ENCODE data around the gene ADCY5. TPM values are rescaled to one million over a fixed set of nuclear protein-coding genes. Genes with fewer than 3 reads are reported as not detected.
A peak's percentile ranks its signal among the peaks of the same experiment; 100 is the strongest.

The ADCY5 gene
- polyA plus RNA-seq, 2 of the 4 experiments (the other 2 are of a cell fraction): 0.57 to 0.68 TPM

DNA sequence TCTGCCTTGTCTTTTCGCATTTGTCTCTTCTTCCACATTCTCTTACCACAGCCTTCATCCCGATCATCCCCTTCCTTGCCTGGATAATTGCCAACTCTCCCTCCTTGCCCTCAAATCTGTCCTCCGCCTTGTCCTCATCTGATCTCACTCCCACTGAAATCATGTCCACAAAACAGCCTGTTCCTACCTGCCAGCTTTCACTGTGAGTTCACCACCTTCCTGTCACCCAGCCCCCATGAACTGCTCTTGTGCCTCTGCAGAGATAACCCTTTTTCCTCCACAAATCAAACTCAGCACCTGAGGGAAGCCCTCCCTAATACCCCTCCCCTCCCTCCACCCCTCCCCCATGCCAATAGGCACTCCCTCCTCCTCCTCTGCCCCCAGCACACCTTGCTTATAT, 4.8 kb upstream of the ADCY5 start:
- Histone ChIP-seq H3K4me2 (no peak overlapping the region), H3K9me3 (no peaks in the 10 kb centered on the region), H3K4me1 (no peaks in the 10 kb centered on the region; the same call in 2 of the 3 replicates), H3K27ac (no peak overlapping the region), H3K4me3 (no peak overlapping the region)
- ChIA-PET CTCF (interaction anchor here (0.9 to 1.0 kb wide), 2 partner anchors 9 to 64 kb away, joined by 3 to 4 read pairs; no protein-coding TSS in a partner anchor), POLR2A (no interaction called here)
- DNase-seq (ENCODE audit: low read depth in 1 of 2, low spot score in 1 of 2) (no peak), ATAC-seq (no peak), FAIRE-seq (no peak)
- 44% methylated on average over 3 of the region's 3 CpGs for WGBS (ENCODE audit: missing lambda C conversion rate)
- TF ChIP-seq, protein P1, sequence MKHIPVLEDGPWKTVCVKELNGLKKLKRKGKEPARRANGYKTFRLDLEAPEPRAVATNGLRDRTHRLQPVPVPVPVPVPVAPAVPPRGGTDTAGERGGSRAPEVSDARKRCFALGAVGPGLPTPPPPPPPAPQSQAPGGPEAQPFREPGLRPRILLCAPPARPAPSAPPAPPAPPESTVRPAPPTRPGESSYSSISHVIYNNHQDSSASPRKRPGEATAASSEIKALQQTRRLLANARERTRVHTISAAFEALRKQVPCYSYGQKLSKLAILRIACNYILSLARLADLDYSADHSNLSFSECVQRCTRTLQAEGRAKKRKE (CRISPR knock-in tag; IDR thresholded peaks at IDR 0.05; ENCODE audit: low read depth): no peak
- no peak for TF ChIP-seq KDM1A (IDR thresholded peaks at IDR 0.05; ENCODE audit: low read depth)
- no peak for TF ChIP-seq CHD4 (IDR thresholded peaks at IDR 0.05; ENCODE audit: borderline replicate concordance)
- TF ChIP-seq PHF8 (IDR thresholded peaks at IDR 0.05; ENCODE audit: borderline replicate concordance, low read depth): no peak

DNA sequence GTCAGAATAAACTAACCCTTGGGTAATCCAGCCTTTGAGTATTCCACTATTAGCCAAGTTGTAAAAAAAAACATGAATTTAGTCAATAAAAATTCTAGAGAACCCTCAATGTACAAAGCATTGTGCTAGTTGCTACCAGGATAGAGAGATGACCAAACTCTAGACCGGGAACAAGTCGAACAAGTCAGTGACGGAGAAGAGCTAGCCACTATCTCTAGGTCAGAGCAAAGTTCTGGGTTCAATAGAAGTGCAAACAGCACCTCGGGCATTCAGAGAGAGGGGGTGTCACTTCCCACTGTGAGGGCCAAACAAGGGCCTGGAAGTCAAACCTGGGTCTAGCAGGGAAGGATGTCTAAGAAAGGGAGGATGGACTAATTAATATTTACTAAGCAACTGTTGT, 2.3 kb upstream of the ADCY5 start:
- CTCF ChIA-PET: interaction anchor here (1.3 kb wide), 1 partner anchor 9 kb away, joined by 3 read pairs; no protein-coding TSS in a partner anchor
- Histone ChIP-seq H3K4me3 (no peak overlapping the region), H3K4me1 (peaks cover 4% of the 10 kb centered on the region; the same call in 1 of the 3 replicates), H3K4me2 (no peak overlapping the region), H3K9me3 (no peaks in the 10 kb centered on the region), H3K27ac (no peak overlapping the region)
- TF ChIP-seq KDM5A (IDR thresholded peaks at IDR 0.05): no peak
- TF ChIP-seq, protein P2, sequence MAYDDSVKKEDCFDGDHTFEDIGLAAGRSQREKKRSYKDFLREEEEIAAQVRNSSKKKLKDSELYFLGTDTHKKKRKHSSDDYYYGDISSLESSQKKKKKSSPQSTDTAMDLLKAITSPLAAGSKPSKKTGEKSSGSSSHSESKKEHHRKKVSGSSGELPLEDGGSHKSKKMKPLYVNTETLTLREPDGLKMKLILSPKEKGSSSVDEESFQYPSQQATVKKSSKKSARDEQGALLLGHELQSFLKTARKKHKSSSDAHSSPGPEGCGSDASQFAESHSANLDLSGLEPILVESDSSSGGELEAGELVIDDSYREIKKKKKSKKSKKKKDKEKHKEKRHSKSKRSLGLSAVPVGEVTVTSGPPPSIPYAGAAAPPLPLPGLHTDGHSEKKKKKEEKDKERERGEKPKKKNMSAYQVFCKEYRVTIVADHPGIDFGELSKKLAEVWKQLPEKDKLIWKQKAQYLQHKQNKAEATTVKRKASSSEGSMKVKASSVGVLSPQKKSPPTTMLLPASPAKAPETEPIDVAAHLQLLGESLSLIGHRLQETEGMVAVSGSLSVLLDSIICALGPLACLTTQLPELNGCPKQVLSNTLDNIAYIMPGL (CRISPR knock-in tag; IDR thresholded peaks at IDR 0.05; ENCODE audit: borderline replicate concordance): no peak
- no peak for TF ChIP-seq FOSB (CRISPR knock-in tag; IDR thresholded peaks at IDR 0.05)
- no peak for TF ChIP-seq CHD4 (IDR thresholded peaks at IDR 0.05; ENCODE audit: borderline replicate concordance)
- no peak for TF ChIP-seq RCOR1 (IDR thresholded peaks at IDR 0.05; ENCODE audit: low read depth, low read length)
- TF ChIP-seq, protein P3, sequence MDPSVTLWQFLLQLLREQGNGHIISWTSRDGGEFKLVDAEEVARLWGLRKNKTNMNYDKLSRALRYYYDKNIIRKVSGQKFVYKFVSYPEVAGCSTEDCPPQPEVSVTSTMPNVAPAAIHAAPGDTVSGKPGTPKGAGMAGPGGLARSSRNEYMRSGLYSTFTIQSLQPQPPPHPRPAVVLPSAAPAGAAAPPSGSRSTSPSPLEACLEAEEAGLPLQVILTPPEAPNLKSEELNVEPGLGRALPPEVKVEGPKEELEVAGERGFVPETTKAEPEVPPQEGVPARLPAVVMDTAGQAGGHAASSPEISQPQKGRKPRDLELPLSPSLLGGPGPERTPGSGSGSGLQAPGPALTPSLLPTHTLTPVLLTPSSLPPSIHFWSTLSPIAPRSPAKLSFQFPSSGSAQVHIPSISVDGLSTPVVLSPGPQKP (IDR thresholded peaks at IDR 0.05; ENCODE audit: low read depth, low read length): no peak
- TF ChIP-seq, protein P4, sequence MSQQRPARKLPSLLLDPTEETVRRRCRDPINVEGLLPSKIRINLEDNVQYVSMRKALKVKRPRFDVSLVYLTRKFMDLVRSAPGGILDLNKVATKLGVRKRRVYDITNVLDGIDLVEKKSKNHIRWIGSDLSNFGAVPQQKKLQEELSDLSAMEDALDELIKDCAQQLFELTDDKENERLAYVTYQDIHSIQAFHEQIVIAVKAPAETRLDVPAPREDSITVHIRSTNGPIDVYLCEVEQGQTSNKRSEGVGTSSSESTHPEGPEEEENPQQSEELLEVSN (IDR thresholded peaks at IDR 0.05; ENCODE audit: borderline replicate concordance, low read depth): no peak
- no peak for TF ChIP-seq POLR2A (IDR thresholded peaks at IDR 0.05; ENCODE audit: low read length)
- TF ChIP-seq CBX8 (IDR thresholded peaks at IDR 0.05): no peak
- no peak for TF ChIP-seq NFE2L2 (conservative IDR thresholded peaks at IDR 0.05; ENCODE audit: low read length)
- no peak for TF ChIP-seq HOXB5 (CRISPR knock-in tag; IDR thresholded peaks at IDR 0.05)
- no peak for TF ChIP-seq FOSL2 (IDR thresholded peaks at IDR 0.05)
- TF ChIP-seq FOSL2 (CRISPR knock-in tag; IDR thresholded peaks at IDR 0.05): no peak
- no peak for TF ChIP-seq ZC3H11A (IDR thresholded peaks at IDR 0.05)
- no peak for TF ChIP-seq KDM1A (IDR thresholded peaks at IDR 0.05; ENCODE audit: low read depth)
- TF ChIP-seq ZFP36 (IDR thresholded peaks at IDR 0.05; ENCODE audit: borderline replicate concordance, partially characterized antibody): no peak
- POLR2A ChIA-PET: no interaction called here
- WGBS (ENCODE audit: missing lambda C conversion rate): 73% methylated on average over 4 of the region's 4 CpGs
- DNase-seq (ENCODE audit: low read depth in 1 of 2, low spot score in 1 of 2) (no peak), FAIRE-seq (no peak), ATAC-seq (no peak)

DNA sequence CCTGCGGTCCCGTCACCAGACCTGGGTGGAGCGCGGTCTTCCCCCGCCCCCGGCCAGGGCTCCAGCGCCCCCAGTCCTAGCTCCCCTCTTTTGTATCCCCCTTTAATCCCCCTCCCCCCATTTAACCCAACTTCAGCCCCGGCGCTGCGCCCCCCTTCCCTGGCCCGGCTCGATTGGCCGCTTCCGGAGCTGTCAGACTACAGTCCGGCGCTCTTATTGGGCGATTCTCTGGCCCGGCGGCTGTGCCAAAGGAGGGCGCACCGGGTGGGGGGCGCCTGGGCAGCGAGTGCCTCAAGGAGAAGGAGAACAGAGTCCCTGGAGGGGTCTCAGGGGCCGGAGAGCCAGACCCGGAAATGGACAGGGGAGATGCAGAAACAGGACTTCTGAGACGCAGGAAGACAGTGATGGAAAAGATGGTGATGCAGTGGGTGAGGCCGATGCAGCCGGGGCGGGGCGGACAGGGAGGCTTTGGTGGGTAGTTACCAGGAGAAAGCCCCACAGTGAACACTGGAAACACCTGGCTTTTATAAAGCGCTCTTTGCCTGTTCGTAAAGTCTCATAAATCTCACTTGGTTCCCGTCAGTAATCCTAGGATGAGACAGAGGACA, 1.2 kb upstream of the ADCY5 start:
- CTCF ChIA-PET: interaction anchor here (1.3 to 2.3 kb wide), 2 partner anchors 10 to 15 kb away, joined by 3 to 7 read pairs; no protein-coding TSS in a partner anchor

More for the DNA sequence above, 1.2 kb upstream of the ADCY5 start:
- 34% methylated on average over 16 of the region's 33 CpGs for WGBS (ENCODE audit: missing lambda C conversion rate)
- H3K4me1 ChIP-seq: peaks cover 4% of the 10 kb centered on the region; the same call in 1 of the 3 replicates
- FAIRE-seq (no peak), DNase-seq (ENCODE audit: low read depth in 1 of 2, low spot score in 1 of 2) (peak in 1 of 2 experiments; percentile 31), ATAC-seq (peak; percentile 33 to 59; a peak in 5 of 6 replicates)
- peak overlapping the region; percentile 72 for H3K4me3 ChIP-seq
- no peaks in the 10 kb centered on the region for H3K9me3 ChIP-seq
- POLR2A ChIA-PET: interaction anchor here (0.6 kb wide), 1 partner anchor 124 kb away, joined by 4 read pairs; no protein-coding TSS in a partner anchor
- H3K27ac ChIP-seq: peak overlapping the region; percentile 46 to 84; a peak in 5 of 6 replicates
- no peak for TF ChIP-seq JUN (IDR thresholded peaks at IDR 0.05)
- no peak for TF ChIP-seq EHMT2 (IDR thresholded peaks at IDR 0.05; ENCODE audit: low read depth)
- TF ChIP-seq CEBPB (IDR thresholded peaks at IDR 0.05): no peak
- peak overlapping the region; percentile 99 for H3K4me2 ChIP-seq

Measured in A549 (cell line).